Stimulated activated naive CD8-positive, alpha-beta T cell treated with anti-CD3 and anti-CD28 coated beads, Interleukin-15, amount 100 ng/mL, for 72 hours (primary cell): ENCODE measurements around the gene ABO.
"Not testable (repeated sequence)": the region's sequence is repeated elsewhere in the genome, so short reads cannot be mapped to it uniquely, and the experiment has no call there.

ENCODE experiments used
- ATAC-seq: fragments of 150-1000 bp; cut with Tn5 transposase; 2 replicates; pipeline ENCODE4 v1.10.0; 2021; ENCODE audit warnings: mild to moderate bottlenecking, moderate library complexity
- DNase-seq, 2 donors: peaks; one replicate each; pipeline ENCODE4 v3.0.0; 2021 to 2022
- H3K27ac Mint-ChIP-seq, 2 donors: one replicate each; pipeline ENCODE4 v1.8.0; 2022; ENCODE audit warnings: mild to moderate bottlenecking in 2 of 2, mixed read lengths in 2 of 2, moderate library complexity in 2 of 2
- H3K27me3 Mint-ChIP-seq: one replicate; pipeline ENCODE4 v1.8.0; 2022; ENCODE audit warnings: mixed read lengths
- H3K4me1 Mint-ChIP-seq: one replicate; pipeline ENCODE4 v1.8.0; 2022; ENCODE audit warnings: mild to moderate bottlenecking, mixed read lengths
- H3K4me3 Mint-ChIP-seq, 2 donors: one replicate each; pipeline ENCODE4 v1.8.0; 2022; ENCODE audit warnings: mild to moderate bottlenecking in 2 of 2, mixed read lengths in 2 of 2, moderate library complexity in 1 of 2
- H3K9me3 Mint-ChIP-seq, 2 donors: one replicate each; pipeline ENCODE4 v1.8.0; 2022; ENCODE audit warnings: mixed read lengths in 2 of 2

ABO gene

DNA sequence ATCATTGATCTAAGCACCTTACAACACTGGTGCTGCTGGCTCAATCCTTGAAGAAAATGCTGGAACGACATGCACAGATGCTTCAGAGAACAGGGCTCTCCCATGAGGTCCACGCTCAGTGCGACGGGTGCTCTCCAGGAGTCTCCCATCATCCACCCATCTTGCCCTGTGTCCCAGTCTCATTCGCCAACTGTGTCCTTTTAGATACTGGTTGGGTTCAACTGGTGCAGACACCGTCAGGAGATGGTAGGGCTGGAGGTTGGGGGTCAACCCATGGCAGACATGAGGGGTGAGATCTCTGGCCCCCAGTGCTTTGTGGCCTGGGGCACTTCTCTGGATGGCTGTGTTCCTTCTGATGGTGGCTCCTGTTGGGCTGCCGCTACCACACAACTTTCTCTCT is 64.4 kb downstream of the ABO start:
- Mint-ChIP-seq H3K27ac (no peak overlapping the region), H3K27me3 (peaks cover 55% of the 10 kb centered on the region), H3K4me3 (no peak overlapping the region), H3K9me3 (no peaks in the 10 kb centered on the region), H3K4me1 (no peaks in the 10 kb centered on the region)
- no peak for ATAC-seq
- DNase-seq = no peak

DNA sequence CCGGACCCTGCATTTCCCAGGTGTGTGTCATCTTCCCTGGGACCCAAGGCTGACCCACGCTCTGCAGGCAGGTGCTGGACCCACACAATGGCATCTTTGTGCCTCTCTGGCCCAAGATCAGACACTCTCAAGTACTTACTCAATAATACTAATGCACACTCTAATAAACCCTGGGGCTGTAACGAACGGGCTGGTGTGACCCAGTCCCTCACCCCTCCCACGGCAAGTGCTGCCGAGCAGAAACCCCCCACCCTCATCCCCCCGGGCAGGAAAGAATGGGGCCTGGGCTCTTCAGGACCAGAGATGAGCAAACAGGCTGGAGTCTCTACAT is 64.8 kb downstream of the ABO start:
- no peak overlapping the region for H3K4me3 Mint-ChIP-seq
- H3K9me3 Mint-ChIP-seq = no peaks in the 10 kb centered on the region
- ATAC-seq (no peak), DNase-seq (no peak)
- H3K4me1 Mint-ChIP-seq = no peaks in the 10 kb centered on the region
- H3K27me3 Mint-ChIP-seq = peaks cover 50% of the 10 kb centered on the region
- H3K27ac Mint-ChIP-seq = no peak overlapping the region

DNA sequence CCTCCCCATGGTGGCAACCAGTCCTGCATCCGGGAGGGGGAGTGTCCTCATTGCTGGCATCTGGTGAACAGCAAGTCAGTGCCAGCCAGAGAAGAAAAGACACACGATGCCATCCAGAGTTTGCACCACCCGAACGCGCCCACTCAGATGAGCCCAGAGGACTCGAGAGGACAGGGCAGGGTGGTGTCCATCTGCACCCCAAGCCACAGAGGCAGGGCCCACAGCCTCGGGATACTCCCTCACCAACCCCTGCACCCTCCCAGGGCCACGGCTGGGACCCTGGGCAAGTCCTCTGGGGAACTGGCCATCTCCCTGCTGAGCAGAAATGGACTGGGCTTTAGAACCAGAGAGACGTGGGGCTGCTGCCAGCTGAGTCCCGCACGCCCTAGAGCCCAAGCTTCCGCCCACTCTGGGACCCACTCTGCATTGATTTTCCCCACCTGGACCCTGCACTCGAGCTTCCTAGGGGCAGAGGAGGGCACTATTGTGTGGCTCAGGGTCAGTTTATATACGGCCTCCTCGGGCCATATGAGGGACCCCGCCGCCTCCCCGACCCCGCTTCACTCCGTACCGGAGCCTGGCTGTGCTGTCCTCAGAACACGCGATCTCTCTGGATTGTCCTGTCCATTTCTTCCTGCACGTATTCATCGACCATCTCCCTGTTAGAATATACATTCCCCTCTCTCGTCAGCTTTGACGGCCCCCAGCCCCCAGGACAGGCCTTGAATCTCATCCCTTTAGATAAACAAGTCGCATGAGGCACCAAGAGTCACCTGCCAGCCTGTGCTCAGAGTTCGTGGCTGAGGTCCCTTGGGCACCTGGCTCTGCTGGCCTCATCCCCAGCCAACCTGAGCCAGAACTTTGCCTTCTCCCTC is 65.4 kb downstream of the ABO start:
- not testable (repeated sequence) for H3K27ac Mint-ChIP-seq, H3K4me3 Mint-ChIP-seq, ATAC-seq, H3K9me3 Mint-ChIP-seq, H3K4me1 Mint-ChIP-seq, DNase-seq
- peaks cover 44% of the 10 kb centered on the region for H3K27me3 Mint-ChIP-seq

DNA sequence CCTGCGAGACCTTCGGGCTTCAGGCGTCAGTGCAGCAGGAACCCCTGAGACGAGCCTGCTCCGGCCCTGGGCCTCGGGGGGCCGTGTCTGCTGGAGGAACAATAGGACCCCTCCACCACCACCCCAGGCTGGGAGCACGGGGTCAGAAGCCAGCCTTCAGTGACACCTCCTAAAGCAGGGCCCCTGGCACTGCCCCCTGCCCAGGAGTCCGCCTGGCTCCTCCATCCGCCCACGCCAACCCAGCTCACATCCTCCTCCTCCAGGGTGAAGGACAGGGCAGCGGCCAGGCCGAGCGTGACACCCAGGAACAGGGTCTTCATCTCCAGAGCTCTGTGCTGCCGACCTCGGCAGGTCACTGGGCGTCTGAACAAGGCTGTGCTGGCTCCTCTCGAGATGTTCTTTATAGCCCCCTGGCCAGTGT is 66.1 kb downstream of the ABO start, which contains the start of gene OBP2B:
OBP2B (minus strand) TSS at position 371 of the 421 bp plus-strand sequence; CDS start at position 320, 51 bp downstream.
- not testable (repeated sequence) for H3K4me3 Mint-ChIP-seq, DNase-seq, H3K4me1 Mint-ChIP-seq, H3K27ac Mint-ChIP-seq, H3K9me3 Mint-ChIP-seq
- peak; percentile 28 for ATAC-seq
- H3K27me3 Mint-ChIP-seq = peaks cover 38% of the 10 kb centered on the region

DNA sequence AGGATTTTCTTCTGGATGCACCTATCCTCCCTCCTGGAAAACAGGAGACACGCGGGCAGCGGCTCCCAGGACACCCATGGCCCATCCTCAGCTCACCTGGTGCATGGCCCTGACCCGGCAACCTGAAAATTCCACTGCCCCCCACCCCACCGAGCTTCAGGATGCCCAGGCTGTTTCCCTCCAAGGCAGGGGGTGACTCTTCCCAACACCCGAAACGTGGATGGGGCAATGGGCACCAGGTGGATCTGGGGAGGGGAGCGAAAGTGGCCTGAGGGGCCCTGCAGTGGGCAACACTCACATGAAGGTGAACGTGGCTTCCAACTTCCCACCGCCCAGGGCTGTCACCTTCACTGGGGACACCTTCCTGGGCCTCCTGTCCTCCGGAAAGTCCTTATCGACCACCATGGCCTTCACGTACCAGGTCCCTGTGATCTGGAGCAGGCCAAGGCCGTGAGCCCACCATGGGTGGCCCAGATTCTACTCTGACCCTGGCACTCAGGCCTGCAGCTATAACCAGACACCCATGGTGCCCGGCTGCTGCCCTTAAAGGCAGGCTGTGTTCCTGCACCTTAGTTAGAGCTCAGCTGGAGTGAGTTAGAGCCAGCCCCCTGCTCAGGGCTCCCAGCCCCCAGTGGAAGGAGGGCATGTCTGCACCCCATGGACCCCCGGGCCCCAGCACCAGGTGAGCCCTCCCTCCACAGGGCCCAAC is 66.7 kb downstream of the ABO start:
- H3K4me3 Mint-ChIP-seq, H3K9me3 Mint-ChIP-seq, DNase-seq, H3K4me1 Mint-ChIP-seq, H3K27ac Mint-ChIP-seq: not testable (repeated sequence)
- ATAC-seq = peak; percentile 33
- H3K27me3 Mint-ChIP-seq = peaks cover 33% of the 10 kb centered on the region

DNA sequence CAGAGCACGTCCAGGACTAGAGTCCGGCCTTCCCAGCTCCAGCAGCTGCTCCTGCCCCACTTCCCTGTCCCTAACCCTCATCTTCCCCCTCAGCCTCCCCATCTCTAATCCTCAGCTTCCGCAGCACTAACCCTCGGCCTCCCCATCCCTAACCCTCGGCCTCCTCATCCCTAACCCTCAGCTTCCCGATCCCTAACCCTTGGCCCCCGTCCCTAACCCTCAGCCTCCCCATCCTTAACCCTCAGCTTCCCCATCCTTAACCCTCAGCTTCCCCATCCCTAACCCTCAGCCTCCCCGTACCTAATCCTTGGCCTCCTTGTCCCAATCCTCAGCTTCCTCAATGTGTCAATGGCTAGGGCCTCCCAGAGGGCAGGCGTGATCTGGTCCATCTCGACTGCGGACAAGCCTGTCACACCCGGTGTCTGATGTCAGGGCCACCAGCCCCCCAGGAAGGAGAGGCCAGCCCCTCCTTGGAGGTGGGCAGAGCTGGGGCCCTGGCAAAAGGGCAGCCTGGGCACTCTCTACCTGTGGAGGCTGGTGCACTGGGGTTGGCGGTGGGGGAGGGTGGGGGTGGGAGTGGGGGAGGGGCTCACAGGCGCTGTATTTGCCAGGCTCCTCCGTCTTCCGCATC is 67.3 kb downstream of the ABO start:
- DNase-seq (no peak), ATAC-seq (no peak)
- H3K27ac Mint-ChIP-seq = peak overlapping the region; percentile 61 to 83
- H3K4me1 Mint-ChIP-seq = no peaks in the 10 kb centered on the region
- peaks cover 32% of the 10 kb centered on the region for H3K27me3 Mint-ChIP-seq
- no peak overlapping the region for H3K4me3 Mint-ChIP-seq
- no peaks in the 10 kb centered on the region for H3K9me3 Mint-ChIP-seq

DNA sequence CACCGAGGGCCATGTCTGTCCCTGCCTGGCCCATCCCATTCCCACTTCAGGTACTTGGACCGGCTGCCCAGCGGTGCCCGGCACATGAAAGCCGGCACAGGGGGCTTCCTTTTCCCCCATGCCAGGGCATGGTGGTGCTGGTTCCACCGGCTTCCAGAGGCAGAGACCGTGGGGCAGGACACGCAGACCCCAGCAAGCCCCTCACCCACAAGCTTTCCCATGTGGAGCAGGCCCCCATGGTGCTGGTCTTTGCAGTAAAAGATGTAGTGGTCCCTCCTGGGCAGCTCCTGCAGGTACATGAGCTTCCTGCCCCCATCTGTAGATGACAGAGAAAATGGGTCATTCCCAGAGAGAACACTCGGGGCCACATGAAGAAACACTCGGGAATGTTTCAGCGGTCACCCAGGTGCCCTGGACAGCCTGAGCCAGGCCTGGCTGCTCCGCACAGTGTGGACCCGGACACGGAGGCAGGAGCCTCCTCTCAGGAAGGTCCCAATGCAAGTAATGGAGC is 67.9 kb downstream of the ABO start:
- DNase-seq (no peak), ATAC-seq (no peak)
- Mint-ChIP-seq H3K27me3 (peaks cover 29% of the 10 kb centered on the region), H3K9me3 (no peaks in the 10 kb centered on the region), H3K4me1 (no peaks in the 10 kb centered on the region), H3K4me3 (no peak overlapping the region), H3K27ac (peak overlapping the region in 1 of 2 donors; percentile 61)

DNA sequence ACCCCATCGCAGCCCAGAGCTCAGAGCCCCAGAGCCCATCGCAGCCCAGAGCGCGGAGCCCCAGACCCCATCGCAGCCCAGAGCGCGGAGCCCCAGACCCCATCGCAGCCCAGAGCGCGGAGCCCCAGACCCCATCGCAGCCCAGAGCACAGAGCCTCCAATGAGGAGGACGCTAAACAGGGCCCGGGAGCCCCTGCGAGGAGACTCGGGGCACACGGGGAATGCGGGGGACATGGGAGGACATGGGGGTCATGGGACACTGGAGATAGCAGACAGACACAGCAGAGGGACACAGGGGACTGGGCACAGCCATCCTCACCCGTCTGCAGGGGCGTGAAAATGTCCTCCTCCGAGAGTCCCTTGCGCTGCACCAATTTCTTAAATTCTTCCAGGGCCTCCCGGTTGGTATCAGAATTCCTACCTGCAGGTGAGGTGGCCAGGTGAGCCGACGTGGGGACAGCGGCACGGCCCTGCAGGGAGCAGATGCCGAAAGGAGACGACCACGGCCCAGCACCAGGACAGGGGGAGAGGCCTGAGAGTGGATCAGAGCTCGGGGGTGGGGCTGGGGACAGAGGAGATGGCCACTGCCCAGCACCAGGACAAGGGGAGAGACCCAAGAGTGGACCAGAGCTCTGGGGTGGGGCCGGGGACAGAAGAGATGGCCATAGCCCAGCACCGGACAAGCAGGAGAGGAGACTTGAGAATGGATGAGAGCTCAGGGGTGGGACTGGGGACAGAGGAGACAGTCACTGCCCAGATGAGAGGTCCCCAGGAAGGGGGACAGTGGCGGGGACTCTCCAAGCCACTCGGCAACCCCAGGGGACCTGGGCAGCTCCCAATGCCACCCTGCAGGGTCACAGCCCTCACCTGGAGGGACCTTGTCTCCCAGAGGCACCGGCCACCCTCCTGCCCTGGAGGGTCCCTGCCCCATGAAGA is 68.7 kb downstream of the ABO start:
- H3K27me3 Mint-ChIP-seq = peaks cover 26% of the 10 kb centered on the region
- DNase-seq = no peak
- no peaks in the 10 kb centered on the region for H3K4me1 Mint-ChIP-seq
- no peak overlapping the region for H3K4me3 Mint-ChIP-seq
- H3K9me3 Mint-ChIP-seq = no peaks in the 10 kb centered on the region
- no peak for ATAC-seq
- peak overlapping the region in 1 of 2 donors; percentile 61 for H3K27ac Mint-ChIP-seq

DNA sequence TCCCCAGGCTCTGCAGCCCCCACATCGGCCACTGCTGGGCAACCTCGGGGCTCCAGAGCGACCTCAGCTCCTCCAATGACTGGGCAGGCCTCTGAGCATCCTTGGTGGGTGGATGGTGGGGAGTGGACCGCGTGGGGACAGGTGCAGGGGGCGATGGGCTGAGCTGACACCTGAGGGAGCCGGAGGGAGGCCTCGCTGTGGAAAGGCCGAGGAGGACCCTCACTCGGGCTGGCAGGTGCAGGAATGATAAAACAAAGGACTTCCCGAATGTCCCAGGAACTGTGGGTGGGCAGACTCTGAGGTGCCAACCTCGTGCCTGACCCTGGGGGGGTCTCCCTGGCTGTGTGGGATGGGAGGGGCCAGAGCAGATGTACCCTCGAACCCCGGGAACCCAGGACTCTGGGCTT is 69.5 kb downstream of the ABO start:
- not testable (repeated sequence) for H3K27ac Mint-ChIP-seq, ATAC-seq, H3K4me1 Mint-ChIP-seq, H3K9me3 Mint-ChIP-seq, DNase-seq, H3K4me3 Mint-ChIP-seq
- peaks cover 31% of the 10 kb centered on the region for H3K27me3 Mint-ChIP-seq
